Heart right ventricle (tissue), 16 donors: Measurements from ENCODE around the gene CALHM1. TPM values are rescaled to one million over a fixed set of nuclear protein-coding genes. Genes with fewer than 3 reads are reported as not detected.

Source experiments
- ATAC-seq, 8 donors: fragments of 200-7000 bp; cut with Tn5 transposase; one replicate each; pipeline ENCODE4 v1.9.1; 2020; ENCODE audit warnings: mild to moderate bottlenecking in 8 of 8, moderate library complexity in 8 of 8, moderate number of reproducible peaks in 1 of 8
- DNase-seq, 2 donors: peaks; one replicate each; pipeline ENCODE4 v3.0.0-alpha.2; 2020
- H3K27ac ChIP-seq, 10 donors: fragments of 200-600 bp; sonication (generic) in 2 of 10; one replicate each; pipeline versions ENCODE4 v1.5.0 to v1.8.0; 2020 to 2022; ENCODE audit warnings: mild to moderate bottlenecking in 3 of 10
- H3K27me3 ChIP-seq, 7 donors: fragments of 200-600 bp; one replicate each; pipeline ENCODE4 v1.8.0; 2021 to 2022; ENCODE audit warnings: mild to moderate bottlenecking in 2 of 7
- H3K36me3 ChIP-seq, 9 donors: fragments of 200-600 bp; sonication (generic) in 1 of 9; one replicate each; pipeline versions ENCODE4 v1.5.0 to v1.8.0; 2020 to 2022; ENCODE audit warnings: mild to moderate bottlenecking in 2 of 9
- H3K4me1 ChIP-seq, 9 donors: fragments of 200-600 bp; sonication (generic) in 1 of 9; one replicate each; pipeline versions ENCODE4 v1.5.0 to v1.8.0; 2020 to 2022; ENCODE audit warnings: mild to moderate bottlenecking in 4 of 9
- H3K4me3 ChIP-seq, 10 donors: fragments of 200-600 bp; sonication (generic) in 2 of 10; one replicate each; pipeline versions ENCODE4 v1.5.0 to v1.8.0; 2020 to 2022; ENCODE audit warnings: mild to moderate bottlenecking in 7 of 10, moderate library complexity in 2 of 10
- H3K9me3 ChIP-seq, 11 donors: fragments of 200-600 bp in 10 of 11; sonication (generic) in 2 of 11; one replicate each; pipeline versions ENCODE4 v1.5.0 to v1.8.0; 2013 to 2022; ENCODE audit warnings: mild to moderate bottlenecking in 2 of 11, control low read depth in 1 of 11, moderate library complexity in 1 of 11
- WGBS, 2 donors: extraction: QIAGEN DNeasy Blood & Tissue Kit; methylation state at CpG; one replicate each; pipeline ENCODE4 v1.1.7; 2013; ENCODE audit warnings: inconsistent platforms in 1 of 2; 5-methylcytosine and 5-hydroxymethylcytosine counted together
- intact Hi-C, 10 donors: fragments of 100-400 bp; cut with DNase I; formaldehyde crosslinking; loops; one replicate each; pipeline versions ENCODE4 v1.11.1 to v1.14.2; 2022
- polyA plus RNA-seq, 2 donors: library from polyadenylated mRNA; stranded (reverse); fragments of 200-250 nt; gene quantifications; one replicate each; pipeline ENCODE4 v1.2.3, GENCODE V29; 2013
- total RNA-seq, 10 donors: library from RNA; stranded (reverse); fragmentation: NEBNext Ultra II Directional in 3 of 10; extraction: Animal tissue kit (Norgen Biotek cat#: 25700) in 3 of 10; gene quantifications; one replicate each; pipeline versions ENCODE4 v1.2.1 to v1.2.4, GENCODE V29; 2021 to 2023
- TF ChIP-seq, protein P1 (sequence below), 9 donors: fragments of 200-600 bp; sonication (generic) in 2 of 9; IDR thresholded peaks; one replicate each; pipeline versions ENCODE4 v1.5.0 to v1.8.0; 2021 to 2022; ENCODE audit warnings: antibody characterized with exemption in 9 of 9, mild to moderate bottlenecking in 5 of 9, moderate library complexity in 1 of 9
- donor health status: Arrhythmogenic right ventricular cardiomyopathy.
- donor health status: ischemic (EF 13 %, LVEDD 7.1; RV severe dilation, severe dysfunction).
- donor health status: healthy with polysubstance abuse.
- donor health status: DM: no; HTN: yes; CAD: no.
- donor health status: DM: no; HTN: no; CAD: no.
- donor health status: ischemic (EF 25% LVEDD 6.9; RV normal size, moderate dysfunction).
- donor health status: ischemic (EF 25% LVEDD 5.7; RV mildly dilated, moderate dysfunction).
- donor health status: healthy.
- donor health status: DM: yes; HTN: yes; CAD: no.
- donor health status: Ischemic cardiomyopathy.
- donor health status: ischemic (EF 35%, LVEDD 5.7; RV mildly dilated, moderate dysfunction).
- donor health status: nonischemic (EF 11% LVEDD 7.7; RV severe dilation, severe dysfunction).
- donor health status: DM: yes; HTN: yes; CAD: no.
- donor health status: PGD.
- donor health status: ischemic (EF 29% LVEDD 5.4; RV normal size, mild dysfunction).
- donor health status: nonischemic (EF 23%, LVEDD 6.1; RV moderate dilation, normal function).

The CALHM1 gene
- total and polyA plus RNA-seq, 12 donors: not detected

DNA sequence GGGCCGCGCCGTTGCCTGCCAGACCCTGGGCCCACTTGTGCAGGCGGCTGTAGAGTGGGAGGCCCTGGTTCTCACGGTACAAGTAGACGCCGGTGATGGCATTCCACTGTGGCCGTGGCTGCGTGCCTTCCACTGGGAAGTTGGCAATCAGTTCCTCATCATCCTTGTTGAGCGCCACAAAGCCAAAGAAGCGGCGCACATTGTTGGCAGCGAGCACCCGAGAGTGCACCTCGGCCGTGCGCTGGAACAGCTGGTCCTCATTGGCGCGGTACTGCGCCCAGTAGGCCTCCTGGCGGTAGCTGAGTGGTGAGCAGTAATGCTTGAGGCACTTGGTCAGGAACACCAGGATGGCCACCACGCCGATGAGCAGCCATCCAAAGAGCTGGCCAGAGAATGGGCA is 11.5 kb downstream of the CALHM1 start:
- WGBS, 2 donors: 96 to 98% methylated on average over 23 of the region's 23 CpGs
- ATAC-seq: no peak
- H3K4me3 ChIP-seq: no peak overlapping the region
- peaks cover 0 to 5% (median 0%) of the 10 kb centered on the region in 7 donors for H3K27me3 ChIP-seq
- peak overlapping the region in 9 of 10 donors; percentile 69 to 98 (median 89) for H3K27ac ChIP-seq
- intact Hi-C loops: no loop called here
- TF ChIP-seq, protein P1, sequence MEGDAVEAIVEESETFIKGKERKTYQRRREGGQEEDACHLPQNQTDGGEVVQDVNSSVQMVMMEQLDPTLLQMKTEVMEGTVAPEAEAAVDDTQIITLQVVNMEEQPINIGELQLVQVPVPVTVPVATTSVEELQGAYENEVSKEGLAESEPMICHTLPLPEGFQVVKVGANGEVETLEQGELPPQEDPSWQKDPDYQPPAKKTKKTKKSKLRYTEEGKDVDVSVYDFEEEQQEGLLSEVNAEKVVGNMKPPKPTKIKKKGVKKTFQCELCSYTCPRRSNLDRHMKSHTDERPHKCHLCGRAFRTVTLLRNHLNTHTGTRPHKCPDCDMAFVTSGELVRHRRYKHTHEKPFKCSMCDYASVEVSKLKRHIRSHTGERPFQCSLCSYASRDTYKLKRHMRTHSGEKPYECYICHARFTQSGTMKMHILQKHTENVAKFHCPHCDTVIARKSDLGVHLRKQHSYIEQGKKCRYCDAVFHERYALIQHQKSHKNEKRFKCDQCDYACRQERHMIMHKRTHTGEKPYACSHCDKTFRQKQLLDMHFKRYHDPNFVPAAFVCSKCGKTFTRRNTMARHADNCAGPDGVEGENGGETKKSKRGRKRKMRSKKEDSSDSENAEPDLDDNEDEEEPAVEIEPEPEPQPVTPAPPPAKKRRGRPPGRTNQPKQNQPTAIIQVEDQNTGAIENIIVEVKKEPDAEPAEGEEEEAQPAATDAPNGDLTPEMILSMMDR (IDR thresholded peaks at IDR 0.05): no peak
- H3K36me3 ChIP-seq: peaks cover 3 to 85% (median 43%) of the 10 kb centered on the region in 9 donors
- H3K9me3 ChIP-seq: no peaks in the 10 kb centered on the region
- DNase-seq: no peak
- peaks cover 32 to 91% (median 79%) of the 10 kb centered on the region in 9 donors for H3K4me1 ChIP-seq

DNA sequence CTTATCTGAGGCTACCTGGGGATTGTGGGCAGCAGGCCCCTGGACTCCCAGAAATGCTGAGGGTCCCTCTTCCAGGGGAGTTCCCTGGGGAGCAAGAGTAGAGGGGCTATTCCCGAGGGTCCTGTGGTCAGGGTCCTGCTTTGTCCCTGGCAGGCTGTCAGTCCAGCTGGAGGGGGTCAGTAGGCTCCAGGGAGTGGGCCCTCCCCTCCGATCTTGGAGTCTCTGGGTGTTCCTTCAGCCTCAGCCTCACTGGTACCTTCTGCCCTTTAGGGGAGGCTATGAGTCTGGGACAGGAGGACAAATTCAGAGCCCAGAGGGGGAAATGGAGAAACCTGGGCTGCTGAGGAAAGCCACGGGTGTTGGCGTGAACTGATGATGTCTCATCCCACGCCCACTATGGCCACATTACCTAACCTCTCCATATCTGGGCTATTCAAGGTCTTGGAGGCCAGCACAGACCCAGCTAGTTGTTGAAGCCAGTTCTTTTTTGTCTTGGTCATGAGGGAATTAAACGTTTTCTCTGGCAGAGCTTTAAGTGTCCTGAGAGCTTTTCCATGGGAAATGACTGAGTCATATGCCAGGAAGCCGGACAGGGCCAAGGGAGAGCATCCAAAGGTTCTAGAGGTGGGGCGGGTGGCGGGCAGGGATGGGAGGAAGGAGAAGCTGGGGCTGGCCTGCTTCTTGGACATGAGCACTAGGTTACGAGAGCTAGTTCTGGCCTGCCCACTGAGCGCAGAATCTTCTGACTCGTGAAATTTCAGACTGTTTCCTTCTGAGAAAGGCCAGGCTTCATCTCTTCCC is 12.7 kb downstream of the CALHM1 start:
- Histone ChIP-seq H3K36me3 (peaks cover 3 to 96% (median 49%) of the 10 kb centered on the region in 9 donors), H3K4me3 (no peak overlapping the region), H3K4me1 (peaks cover 32 to 100% (median 84%) of the 10 kb centered on the region in 9 donors), H3K27me3 (no peaks in the 10 kb centered on the region), H3K27ac (peak overlapping the region; percentile 43 to 98 (median 86)), H3K9me3 (no peaks in the 10 kb centered on the region)
- DNase-seq: peak; percentile 82
- intact Hi-C loops: no loop called here
- 37 to 51% methylated on average over 12 of the region's 12 CpGs for WGBS, 2 donors
- TF ChIP-seq, protein P1 (IDR thresholded peaks at IDR 0.05): no peak
- ATAC-seq: peak; percentile 52 to 83 (median 71)

DNA sequence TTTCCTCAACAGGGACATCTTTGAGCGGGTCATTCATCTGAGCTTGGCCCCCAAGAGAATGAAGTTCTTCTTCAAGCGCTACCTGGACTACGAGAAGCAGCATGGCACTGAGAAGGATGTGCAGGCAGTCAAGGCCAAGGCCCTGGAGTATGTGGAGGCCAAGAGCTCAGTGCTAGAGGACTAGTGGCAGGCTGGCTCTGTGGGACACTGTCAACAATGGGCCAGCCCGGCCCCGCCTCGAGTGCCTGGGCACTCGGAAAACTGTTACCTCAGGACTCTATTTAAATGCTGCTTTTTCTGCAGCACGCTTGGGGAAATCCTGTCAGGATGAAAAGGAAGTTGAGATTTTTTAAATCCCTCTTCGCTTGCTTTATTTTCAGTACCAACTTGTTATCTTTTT is 13.3 kb downstream of the CALHM1 start:
- Histone ChIP-seq H3K27me3 (no peaks in the 10 kb centered on the region), H3K4me3 (no peak overlapping the region), H3K9me3 (no peaks in the 10 kb centered on the region), H3K36me3 (peaks cover 3 to 99% (median 51%) of the 10 kb centered on the region in 9 donors), H3K27ac (peak overlapping the region; percentile 16 to 98 (median 86)), H3K4me1 (peaks cover 28 to 94% (median 80%) of the 10 kb centered on the region in 9 donors)
- intact Hi-C loops: no loop called here
- WGBS, 2 donors: 70 to 76% methylated on average over 9 of the region's 9 CpGs
- DNase-seq (no peak), ATAC-seq (no peak)
- TF ChIP-seq, protein P1 (IDR thresholded peaks at IDR 0.05): no peak

DNA sequence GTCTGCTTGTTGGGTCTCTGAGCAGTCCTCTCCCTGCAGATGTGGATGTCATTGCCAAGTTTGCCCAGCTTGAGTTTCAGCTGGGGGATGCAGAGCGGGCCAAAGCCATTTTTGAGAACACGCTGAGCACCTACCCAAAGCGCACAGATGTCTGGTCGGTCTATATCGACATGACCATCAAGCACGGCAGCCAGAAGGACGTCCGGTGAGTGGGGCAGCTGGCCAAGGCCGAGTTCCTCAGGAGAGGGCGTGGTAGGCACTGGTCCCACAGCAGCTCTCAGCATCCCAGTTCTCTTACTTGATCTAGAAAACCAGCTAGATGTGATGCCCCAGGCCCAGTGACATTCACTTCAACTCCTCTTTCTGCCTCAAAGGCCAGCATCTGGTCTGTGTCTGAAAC is 14.2 kb downstream of the CALHM1 start:
- Histone ChIP-seq H3K27ac (peak overlapping the region in 7 of 10 donors; percentile 69 to 98 (median 85)), H3K9me3 (no peaks in the 10 kb centered on the region), H3K27me3 (no peaks in the 10 kb centered on the region), H3K4me3 (no peak overlapping the region), H3K36me3 (peaks cover 3 to 99% (median 51%) of the 10 kb centered on the region in 9 donors), H3K4me1 (peaks cover 19 to 85% (median 71%) of the 10 kb centered on the region in 9 donors)
- peak in 1 of 2 donors; percentile 48 for DNase-seq
- 57 to 77% methylated on average over 10 of the region's 10 CpGs for whole genome bisulfite sequencing, 2 donors
- intact Hi-C loops: no loop called here
- ATAC-seq: peak in 3 of 8 donors; percentile 19 to 39 (median 29)
- TF ChIP-seq, protein P1 (IDR thresholded peaks at IDR 0.05): no peak
